Stimulated activated CD4-positive, alpha-beta T cell treated with anti-CD3 and anti-CD28 coated beads, Interleukin-4, amount 100 ng/mL, for 4 hours (primary cell): ENCODE data around the gene HNRNPA1.
"Not testable (repeated sequence)": the region's sequence is repeated elsewhere in the genome, so short reads cannot be mapped to it uniquely, and the experiment has no call there.

Source experiments
- DNase-seq, 2 experiments: peaks; one replicate each; pipeline ENCODE4 v3.0.0-alpha.2; 2020

HNRNPA1 gene

DNA sequence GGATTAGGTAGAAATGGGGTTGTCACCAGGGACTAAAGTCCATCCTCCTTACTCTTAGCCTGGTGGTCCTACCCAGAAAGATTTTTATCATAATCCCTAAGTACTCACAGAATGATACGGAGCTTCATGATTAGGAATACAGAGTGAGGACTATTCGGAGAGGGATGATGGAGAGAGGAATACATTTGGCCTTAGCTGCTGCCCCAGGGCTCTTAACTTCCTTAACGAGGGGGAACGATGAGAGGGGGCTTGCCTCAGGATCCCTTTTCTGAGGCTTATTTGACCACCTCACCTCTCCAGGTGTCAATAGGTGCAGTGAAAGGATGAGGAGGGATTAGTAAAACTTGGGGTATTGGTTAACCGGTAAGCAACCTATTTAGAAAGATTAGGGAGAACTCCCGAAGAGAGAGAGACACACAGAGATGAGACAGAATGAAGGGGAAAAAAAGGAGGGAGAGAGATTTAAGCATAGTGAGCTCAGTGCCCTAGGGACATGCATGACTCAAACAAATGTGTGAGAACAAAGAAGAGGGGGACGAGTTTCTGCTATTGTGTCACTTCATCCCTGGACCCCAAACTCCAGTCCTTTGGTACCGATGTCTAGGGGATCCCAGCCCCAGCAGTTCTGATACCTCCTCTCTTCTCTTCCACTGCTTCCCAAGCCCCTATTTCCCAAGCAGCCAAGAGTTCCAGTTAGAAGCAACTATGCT is 19.1 kb downstream of the HNRNPA1 start:
- DNase-seq: no peak

DNA sequence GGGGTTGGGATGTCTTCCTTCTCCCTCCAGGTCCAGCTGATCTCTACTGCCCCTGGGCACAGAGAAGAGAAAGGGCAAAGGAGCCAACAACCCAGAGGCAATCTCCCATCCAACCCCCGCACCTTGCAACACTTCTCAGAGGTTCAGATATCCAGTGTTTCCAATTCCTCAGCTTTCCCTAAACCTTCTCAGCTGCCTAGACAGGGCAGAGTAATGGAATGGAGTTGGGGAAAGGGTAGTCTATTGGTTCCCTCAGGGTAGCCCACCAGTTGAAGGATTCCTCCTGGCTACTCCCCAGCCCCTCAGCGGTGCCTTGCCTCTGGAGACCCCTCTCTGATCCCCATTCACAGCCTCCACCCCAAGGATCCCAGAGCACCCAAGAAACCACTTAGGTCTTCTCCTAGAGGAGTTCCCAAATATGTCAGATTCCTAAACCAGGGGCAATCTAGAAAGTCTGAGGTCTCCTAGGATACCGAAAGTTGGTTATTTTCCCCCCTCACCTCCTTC is 19.8 kb downstream of the HNRNPA1 start:
- DNase-seq: no peak

- peak; percentile 19 to 29 for DNase-seq
These were observed 20.4 kb downstream of the HNRNPA1 start, which contains the start of gene NFE2 for GRCh38 chr12:54300732-54301427. Gene NFE2, minus strand, starts transcription at chr12:54301015. Its CDS starts 5,767 bp downstream, at chr12:54295248.

GRCh38 chr12:54301428-54302048 is 21.0 kb downstream of the HNRNPA1 start:
- DNase-seq: no peak

- no peak for DNase-seq
These were observed 23.1 kb downstream of the HNRNPA1 start for GRCh38 chr12:54303640-54304039.

DNA sequence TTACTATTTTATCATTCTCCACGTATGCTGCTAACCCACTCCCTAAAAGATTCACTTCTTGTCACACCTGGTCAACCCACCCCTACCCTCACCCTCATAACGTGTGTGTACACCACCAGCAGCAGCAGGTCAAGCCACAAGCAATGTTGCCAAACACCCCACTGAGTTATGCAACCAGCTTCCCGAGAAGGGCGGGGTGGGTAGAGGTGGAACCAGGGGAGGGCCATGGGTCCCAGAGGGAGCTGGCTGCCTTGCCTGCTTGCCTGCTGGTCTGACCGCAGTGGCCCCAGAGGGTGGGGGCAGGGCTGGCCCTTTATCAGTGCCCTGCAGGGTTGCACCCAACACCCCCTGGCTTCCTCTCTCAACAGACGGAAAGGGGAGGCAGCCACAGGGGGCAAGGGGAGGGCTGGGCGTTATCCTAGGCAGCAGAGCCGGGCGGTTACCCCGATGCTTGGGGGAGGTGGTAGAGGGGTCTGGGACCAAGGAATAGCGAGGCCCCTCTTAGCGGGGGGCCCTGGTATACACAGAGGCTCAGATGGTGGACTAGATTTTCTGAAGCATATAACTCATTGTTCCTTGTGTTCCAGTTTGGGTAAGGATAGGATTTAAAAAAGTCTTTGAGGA is 23.8 kb downstream of the HNRNPA1 start:
- no peak for DNase-seq

- DNase-seq: peak in 1 of 2 experiments; percentile 5
These were observed 26.6 kb downstream of the HNRNPA1 start for GRCh38 chr12:54306925-54307741.

DNA sequence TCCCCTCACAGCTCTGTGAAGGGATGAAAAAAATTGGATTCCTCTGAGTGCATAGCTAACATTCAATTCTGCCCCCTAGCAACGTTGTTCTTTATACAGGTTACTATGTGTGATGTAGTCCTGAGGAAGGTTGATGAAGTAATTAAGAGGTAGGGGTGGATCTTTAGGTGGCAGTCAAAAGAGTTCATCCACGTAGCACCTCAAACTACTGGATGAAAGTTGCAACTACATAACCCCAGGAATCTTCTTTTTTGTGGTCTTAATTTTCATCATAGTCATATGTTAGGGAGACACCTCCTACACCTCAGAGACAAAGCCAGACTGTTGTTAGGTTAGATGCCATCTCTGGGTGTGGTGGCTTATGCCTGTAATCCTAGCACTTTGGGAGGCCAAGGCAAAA is 30.5 kb downstream of the HNRNPA1 start:
- DNase-seq: no peak

DNA sequence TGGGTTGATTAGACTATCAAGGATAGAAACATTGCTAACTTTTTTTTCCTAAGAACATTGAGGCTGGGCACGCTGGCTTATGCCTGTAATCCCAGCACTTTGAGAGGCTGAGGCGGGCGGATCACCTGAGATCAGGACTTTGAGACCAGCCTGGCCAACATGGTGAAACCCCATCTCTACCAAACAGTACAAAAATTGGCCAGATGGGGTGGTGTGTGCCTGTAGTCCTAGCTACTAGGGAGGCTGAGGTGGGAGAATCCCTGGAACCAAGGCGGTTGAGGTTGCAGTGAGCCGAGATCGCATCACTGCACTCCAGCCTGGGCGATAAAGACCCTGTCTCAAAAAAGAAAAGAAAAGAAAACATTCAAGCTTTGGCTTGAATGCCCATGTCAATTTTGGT is 31.8 kb downstream of the HNRNPA1 start:
- not testable (repeated sequence) for DNase-seq

DNA sequence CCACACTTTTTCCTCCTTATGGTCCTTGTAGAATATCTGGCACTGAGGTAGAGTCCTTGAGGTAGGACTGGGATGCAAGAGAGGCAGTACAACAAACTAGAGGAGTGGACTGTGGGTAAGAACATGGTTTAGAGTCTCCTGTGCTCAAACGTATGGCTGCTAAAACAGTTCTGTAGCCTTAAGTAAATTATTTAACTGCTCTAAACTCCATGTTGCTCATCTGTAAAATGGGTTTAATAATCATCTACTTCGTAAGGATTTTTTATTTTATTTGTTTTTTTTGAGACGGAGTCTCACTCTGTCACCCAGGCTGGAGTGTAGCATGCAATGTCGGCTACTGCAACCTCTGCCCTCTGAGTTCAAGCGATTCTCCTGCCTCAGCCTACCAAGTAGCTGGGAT is 40.8 kb downstream of the HNRNPA1 start:
- DNase-seq: no peak

- DNase-seq: peak; percentile 80 to 95
These were observed 44.3 kb downstream of the HNRNPA1 start, which contains the start of gene COPZ1 for GRCh38 chr12:54324617-54325441. Gene COPZ1, plus strand, starts transcription at chr12:54325131. Its CDS starts 33 bp downstream, at chr12:54325164.

DNA sequence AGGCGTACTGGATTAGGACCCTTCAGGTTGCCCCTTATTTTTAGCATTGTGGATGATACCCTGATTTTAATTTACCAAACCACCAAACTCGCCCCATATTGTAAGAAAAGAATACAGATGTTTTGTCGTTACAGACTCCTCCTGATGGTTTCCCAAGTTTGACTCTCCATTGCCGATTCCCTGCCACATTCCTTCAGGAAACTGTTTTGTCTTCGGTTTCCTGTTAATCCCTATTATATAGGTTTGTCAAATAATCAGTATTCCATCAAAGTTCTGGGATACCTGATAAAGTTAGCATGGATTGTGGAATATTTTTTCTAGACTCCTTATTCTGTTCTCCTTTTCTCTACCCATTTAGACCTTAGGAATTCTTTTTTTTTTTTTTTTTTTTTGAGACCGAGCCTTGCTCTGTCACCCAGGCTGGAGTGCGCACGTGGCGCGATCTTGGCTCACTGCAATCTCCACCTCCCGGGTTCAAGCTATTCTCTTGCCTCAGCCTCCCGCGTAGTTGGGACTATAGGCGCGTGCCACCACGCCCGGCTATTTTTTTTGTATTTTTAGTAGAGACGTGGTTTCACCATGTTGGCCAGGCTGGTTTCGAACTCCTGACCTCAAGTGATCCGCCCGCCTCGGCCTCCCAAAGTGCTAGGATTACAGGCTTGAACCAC is 45.0 kb downstream of the HNRNPA1 start:
- DNase-seq: not testable (repeated sequence)

DNA sequence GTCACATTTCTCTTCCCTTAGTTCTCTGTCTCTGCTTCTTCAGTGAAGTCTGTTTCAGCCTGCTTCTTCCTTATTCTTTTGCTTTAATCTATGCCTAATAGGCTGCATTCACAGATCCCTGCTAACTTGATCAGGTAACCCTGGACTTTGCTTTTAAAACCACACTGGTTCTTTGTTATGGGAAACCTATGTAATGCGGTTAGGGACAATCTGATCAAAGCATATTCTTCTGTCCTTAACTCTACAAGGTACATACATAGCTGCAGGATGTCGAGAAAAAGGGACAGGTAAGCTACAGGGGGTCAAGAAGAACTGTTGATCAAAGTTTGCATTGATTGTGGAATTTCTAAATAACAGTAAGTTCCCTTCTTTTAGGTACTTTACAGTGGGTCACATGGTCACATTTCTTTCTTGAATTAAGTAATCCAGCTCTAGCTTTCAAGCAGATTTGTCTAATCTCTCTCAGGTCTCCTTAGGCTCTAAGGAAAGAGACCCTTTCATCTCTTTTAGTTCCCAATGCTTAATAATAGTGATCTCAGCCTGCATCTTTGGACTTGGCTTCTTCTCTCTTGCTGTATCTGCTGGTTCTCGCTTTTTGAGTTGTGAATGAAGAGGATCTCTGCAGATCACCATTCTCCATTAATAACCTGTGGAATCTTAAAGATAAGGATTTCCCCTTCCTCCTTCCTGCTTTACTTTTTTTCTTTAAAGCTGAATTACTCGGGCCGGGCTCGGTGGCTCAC is 48.2 kb downstream of the HNRNPA1 start:
- DNase-seq: no peak

DNA sequence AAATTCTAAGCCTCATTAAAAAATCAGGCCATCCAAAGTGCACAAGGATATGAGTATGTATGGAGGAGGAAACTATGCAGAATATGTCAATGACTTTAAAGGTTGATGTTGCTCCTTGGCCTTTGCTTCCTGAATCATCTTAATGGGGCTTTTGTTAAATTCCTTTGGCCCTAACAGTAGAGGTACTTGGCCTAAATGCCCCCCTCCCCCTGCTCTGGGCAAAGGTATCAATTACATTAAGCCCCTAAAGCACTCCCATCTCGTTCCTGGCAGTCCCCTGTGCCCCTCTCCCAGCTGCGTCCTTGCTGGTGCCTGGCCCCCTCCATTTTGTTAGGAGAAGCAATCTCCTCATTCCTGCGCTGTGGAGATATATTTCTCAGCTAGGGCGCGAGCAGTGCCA is 49.2 kb downstream of the HNRNPA1 start:
- no peak for DNase-seq

- DNase-seq: no peak
These were observed 49.9 kb downstream of the HNRNPA1 start for GRCh38 chr12:54330442-54330841.

GRCh38 chr12:54331461-54331860 is 50.9 kb downstream of the HNRNPA1 start:
- DNase-seq: no peak

GRCh38 chr12:54333420-54334034 is 53.0 kb downstream of the HNRNPA1 start:
- no peak for DNase-seq
